GM18517 (cell line): ENCODE data around the gene CLEC4F.
"Not testable (repeated sequence)": the region's sequence is repeated elsewhere in the genome, so short reads cannot be mapped to it uniquely, and the experiment has no call there.

ENCODE experiments used
- ATAC-seq: cut with Tn5 transposase; IDR thresholded peaks from one replicate; pipeline ENCODE4 v1.9.1; 2021; ENCODE audit warnings: mild to moderate bottlenecking, moderate library complexity; ENCODE audit not compliant: unreplicated experiment

Gene CLEC4F

DNA sequence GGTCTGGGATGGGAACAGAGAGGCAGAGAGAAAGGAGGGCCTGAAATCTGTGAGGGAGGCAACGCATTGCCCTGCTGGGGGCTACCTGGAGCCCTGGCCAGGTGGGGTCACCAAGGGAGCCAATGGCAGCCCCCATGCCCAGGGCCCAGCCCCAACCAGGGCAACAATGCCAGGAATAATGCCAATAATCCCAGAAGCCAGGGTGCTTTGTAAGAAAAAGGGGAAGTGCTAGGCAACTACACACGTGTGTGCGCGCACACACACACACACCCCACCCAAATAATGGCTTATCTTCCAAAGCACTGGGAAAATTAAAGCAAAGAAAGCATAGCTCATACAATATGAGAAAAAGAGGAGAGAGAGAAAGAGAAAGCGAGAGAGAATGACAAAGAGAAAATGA is 7.0 kb upstream of the CLEC4F start:
- no peak for ATAC-seq

DNA sequence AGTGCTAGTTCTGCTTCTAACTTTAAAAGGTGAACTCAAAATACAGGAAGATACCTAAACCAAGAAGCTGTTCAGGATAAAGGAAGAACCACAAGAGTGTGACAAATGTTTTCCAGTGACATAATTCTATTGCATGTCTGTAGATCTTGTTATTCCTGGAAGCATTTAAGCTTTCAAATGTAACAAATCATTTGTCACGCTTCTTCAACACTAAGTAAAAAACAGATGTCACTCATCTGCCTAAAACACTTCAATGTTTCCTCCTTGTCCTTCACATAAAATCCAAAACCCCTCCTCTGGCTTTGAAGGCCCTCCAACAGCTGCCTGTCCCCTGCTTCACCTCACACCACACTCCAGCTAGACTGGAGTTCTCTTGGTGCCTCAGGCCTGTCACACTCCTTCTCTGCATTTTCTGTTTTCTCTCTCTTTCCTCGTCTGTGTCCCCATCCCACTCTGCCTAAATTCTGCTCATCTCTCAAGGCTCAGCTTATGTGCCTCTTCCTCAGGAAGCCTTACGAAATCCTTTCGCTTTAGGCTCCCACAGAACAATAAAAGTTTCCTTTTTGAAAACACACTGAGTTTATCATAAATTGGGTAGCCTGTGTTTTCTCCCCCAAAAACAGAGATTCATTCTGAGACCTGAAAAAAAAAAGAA is 6.4 kb upstream of the CLEC4F start:
- ATAC-seq = no peak

GRCh38 chr2:70823249-70823648 is 2.9 kb upstream of the CLEC4F start:
- ATAC-seq = no peak

DNA sequence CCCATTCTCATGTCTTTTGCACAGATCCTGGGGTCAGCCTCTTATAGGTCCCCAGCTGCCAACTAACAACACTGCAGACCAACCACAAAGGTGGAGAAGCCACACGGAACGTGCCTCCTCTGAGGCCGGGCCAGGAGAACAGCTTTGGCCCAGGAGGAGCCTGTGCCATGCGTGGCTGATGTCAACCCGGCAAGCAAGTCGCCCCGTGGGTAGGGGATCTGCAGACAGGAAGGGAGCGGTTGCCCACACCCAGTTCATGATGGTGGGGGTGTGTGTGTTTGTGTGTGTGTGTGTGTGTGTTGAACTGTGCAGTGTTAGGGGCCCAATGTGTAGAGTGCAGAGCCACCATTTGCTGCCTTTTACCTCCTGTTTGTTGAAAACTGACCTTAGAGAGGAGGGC is 2.4 kb upstream of the CLEC4F start:
- ATAC-seq = no peak

GRCh38 chr2:70817284-70817954 is 3.0 kb downstream of the CLEC4F start:
- no peak for ATAC-seq

DNA sequence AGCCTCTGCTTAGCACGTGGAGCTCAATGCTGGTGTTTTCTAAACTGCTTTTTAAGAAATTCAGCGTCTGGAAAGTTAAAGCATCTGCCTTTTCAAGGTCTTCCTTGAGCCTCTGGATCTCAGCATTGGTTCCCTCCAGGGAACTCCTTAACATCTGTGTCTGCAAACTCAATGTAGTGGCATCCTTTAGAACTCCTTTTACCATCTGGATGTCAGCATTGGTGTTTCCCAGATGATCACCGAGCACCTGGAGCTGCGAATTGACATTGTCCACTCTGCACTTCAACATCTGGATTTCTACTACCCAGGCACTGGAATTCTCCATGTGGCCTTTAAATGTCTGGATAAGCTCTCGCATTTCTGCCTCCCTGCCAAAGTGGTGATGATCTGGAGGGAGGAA is 3.7 kb downstream of the CLEC4F start:
- ATAC-seq = no peak

DNA sequence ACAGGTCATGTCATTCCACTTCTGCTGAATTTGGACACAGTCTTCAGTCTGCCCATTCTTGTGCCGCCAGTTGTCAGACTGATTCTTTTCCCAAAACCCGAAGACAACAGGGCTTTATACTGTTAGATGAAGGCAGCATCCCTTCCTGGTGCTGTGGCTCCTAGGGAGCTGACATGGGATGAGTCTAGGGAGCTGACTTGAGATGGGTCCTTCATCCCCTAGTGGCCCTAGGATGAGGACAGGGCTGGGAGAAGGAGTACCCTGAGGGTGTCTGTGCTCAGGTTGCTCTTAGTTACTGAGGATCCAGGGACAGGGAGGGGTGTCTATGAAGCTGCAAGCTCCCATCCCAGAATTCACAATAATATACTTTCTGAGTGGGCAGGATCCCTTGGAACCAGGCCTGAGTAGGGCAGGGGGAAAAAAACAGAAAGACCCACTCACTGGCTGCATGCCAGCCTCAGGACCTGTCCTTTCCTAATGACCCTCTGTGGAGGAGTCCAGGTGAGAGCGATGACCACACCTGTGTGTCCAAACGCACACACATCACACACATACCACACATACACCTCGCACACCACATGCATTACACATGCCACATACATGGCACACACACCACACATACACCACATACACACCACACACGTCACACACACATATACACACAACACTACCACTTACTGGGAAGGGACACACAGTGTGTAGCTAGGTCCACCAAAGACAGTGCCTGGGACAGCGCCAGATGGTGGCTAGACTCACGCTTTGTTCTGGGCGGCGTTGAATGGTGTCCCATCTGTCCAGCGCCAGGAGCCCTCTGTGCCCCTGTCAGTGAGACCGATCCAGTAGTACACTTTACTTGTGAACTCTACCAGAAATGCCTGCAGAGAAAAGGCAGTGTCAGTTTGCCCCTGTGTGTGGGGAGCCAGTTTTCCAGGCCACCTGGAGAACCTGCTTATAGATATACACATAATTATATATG is 11.1 kb downstream of the CLEC4F start:
- no peak for ATAC-seq

DNA sequence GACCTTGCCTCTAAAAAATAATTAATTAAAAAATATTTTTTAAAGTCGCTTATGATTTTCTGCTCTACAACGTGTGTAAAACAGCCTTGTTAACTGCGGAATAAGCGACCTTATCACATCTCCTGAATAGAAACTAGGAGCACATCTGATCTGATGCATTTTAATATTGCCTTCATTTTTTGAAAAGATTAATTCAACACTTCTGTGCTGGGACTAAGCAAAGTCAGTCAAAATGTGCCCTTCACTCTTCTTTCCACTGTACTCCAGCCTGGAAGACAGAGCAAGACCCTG is 12.6 kb downstream of the CLEC4F start:
- no peak for ATAC-seq

DNA sequence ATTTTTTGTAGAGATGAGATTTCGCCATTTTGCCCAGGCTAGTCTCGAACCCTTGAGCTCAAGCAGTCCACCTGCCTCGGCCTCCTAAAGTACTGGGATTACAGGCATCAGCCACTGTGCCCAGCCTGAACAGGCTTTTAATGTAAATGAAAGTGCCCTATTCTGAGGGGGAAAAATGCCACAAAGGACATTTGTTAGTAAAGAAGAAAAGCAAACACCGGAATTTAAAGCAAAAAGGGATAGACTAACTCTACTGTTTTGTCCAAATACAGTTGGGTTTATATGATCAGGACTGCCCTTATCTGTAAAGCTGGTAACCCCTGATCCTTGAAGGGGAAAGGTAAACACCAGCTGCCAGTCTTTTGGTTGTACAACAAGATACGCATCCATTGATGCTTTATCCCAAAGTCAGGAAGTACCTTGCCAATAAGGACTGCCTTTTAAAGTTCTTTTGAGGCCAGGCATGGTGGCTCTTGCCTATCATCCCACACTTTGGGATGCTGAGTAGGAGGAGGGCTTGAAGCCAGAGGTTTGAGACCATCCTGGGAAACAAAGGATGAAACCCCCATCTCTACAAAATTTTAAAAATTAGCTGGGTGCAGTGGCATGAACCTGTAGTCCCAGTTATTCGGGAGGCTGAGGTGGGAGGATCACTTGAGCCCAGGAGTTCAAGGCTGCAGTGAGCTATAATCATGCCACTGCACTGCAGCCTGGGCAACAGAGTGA is 13.1 kb downstream of the CLEC4F start:
- ATAC-seq = no peak

DNA sequence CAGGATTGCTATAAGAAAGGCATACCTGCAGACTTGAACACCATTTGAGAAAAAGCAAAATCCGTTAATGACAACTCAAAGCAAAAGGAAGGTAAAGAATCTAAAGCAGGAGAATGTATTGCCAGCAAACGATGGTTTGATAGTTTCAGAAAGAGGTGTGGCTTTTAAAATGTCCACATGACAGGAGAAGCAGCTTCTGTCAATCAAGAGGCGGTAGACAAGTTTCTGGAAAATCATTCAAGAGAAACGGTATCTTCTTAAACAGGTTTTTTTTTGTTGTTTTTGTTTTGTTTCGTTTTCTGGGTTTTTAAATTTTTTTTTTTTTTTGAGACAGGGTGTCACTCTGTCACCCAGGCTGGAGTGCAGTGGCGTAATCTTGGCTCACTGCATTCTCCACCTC is 13.8 kb downstream of the CLEC4F start:
- ATAC-seq = no peak

- no peak for ATAC-seq
Measured at GRCh38 chr2:70806013-70806412, 14.4 kb downstream of the CLEC4F start.

DNA sequence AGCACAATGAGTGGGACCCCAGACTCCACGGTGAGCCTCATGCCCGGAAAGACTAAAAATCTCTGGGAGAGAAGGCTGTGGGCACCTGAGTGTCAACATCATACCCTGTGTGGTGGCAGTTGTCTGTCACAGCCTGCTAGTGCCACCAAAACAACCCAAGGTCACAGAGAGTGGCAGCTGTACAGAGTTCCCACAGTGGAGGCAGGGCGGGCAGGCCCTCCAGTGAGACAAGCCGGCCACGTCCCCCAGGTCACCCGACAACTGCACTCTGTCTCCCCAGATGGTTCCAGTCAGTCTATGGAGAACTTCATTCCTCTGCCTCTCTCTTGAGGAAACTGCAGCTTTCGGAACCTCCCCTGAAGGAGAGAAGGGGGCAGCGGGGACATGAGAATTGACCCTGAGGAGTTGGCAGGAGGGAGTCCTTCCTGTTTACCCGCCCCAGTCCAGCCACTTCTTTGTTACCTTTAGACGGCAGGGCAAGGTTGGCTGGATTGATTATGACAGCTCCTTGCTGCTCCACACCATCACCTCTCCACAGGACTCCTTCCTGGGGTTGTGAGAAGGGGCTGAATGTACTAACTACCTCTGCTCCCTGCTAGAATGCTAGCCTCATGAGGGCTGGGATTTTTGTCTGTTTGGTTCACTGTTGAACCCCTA is 18.7 kb downstream of the CLEC4F start:
- no peak for ATAC-seq

GRCh38 chr2:70799706-70800105 is 20.7 kb downstream of the CLEC4F start:
- no peak for ATAC-seq

DNA sequence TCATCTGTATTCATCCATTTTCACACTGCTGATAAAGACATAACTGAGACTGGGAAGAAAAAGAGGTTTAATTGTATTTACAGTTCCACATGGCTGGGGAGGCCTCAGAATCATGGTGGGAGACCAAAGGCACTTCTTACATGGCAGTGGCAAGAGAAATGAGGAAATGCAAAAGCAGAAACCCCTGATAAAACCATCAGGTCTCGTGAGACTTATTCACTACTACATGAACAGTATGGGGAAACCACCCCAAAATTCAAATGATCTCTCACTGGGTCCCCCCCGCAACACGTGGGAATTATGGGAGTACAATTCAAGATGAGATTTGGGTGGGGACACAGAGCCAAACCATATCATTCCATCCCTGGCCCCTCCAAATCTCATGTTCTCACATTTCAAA is 22.4 kb downstream of the CLEC4F start:
- not testable (repeated sequence) for ATAC-seq

DNA sequence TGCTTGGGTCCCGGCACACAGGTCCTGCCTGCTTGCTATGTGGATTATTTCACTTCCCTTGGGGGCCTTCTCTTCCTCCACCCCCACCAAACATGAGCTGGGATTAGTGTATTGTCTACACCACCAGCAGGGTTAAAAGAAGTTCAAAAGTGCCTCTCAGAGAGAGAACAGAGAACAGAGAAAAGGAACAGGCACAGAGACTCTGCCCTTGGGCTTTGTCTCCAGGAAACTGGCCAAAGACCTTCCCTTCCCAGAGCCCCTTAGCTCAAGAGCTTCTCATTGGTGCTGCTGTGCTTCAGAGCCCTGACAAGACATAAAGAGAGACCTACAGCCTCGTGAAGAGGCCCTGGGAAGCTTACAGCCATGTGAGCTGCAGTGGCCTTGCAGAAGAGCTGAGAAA is 22.9 kb downstream of the CLEC4F start:
- no peak for ATAC-seq

- ATAC-seq = no peak
Measured at GRCh38 chr2:70796262-70796661, 24.1 kb downstream of the CLEC4F start.

GRCh38 chr2:70795164-70795995 is 25.0 kb downstream of the CLEC4F start:
- ATAC-seq = no peak

DNA sequence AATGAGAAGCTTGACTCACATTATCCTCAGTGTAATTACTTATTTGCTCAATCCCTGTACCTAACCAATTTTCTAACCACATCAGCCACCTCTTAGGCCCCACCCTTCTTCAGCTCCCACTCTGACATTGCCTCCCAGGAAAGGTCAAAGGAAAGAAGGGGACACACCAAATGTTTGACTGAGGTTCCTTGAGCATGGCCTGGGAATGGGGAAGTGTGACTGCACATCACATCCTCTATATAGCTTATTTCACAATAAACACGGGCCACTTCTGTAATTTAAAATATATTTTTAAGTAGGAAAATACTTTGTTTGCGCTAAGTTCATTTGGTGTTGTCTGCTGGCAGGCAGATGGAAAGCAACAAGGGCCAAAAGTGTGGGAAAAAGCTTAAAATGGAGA is 26.9 kb downstream of the CLEC4F start:
- ATAC-seq = no peak

GRCh38 chr2:70790136-70790828 is 30.1 kb downstream of the CLEC4F start, which contains the start of gene FIGLA:
Gene FIGLA (minus strand): TSS chr2:70790643. CDS start chr2:70790638, 5 bp downstream.
- no peak for ATAC-seq
